Cardiac fibroblast (primary cell): ENCODE data around the gene PSKH1.

Experiments
- DNase-seq, 2 donors: peaks; one replicate each; pipeline versions ENCODE4 v3.0.0 to v3.0.0-alpha.2; 2010; ENCODE audit warnings: low read depth in 2 of 2
- H3K4me3 ChIP-seq, 2 donors: replicated peaks in 1 of 2; 1 replicate in 1 of 2; 2 replicates in 1 of 2; pipeline ENCODE4 v1.5.1; 2011; ENCODE audit warnings: low read depth in 2 of 2, low read length in 2 of 2, mild to moderate bottlenecking in 2 of 2, moderate library complexity in 1 of 2
- CTCF ChIP-seq: IDR thresholded peaks from one replicate; pipeline ENCODE4 v1.5.1; 2011; ENCODE audit warnings: low read depth, mild to moderate bottlenecking, low read length, inconsistent platforms

The PSKH1 gene

GRCh38 chr16:67868290-67868689 lies 24.8 kb upstream of the PSKH1 start:
- no peak overlapping the region for H3K4me3 ChIP-seq
- DNase-seq, result no peak
- TF ChIP-seq CTCF, result no peak

- TF ChIP-seq CTCF, result no peak
- no peak overlapping the region for H3K4me3 ChIP-seq
- DNase-seq, result no peak
Measured at GRCh38 chr16:67869653-67870052, 23.4 kb upstream of the PSKH1 start.

GRCh38 chr16:67871256-67871655 lies 21.8 kb upstream of the PSKH1 start:
- TF ChIP-seq CTCF, result no peak
- no peak for DNase-seq
- H3K4me3 ChIP-seq, result no peak overlapping the region

GRCh38 chr16:67872131-67872630 lies 20.9 kb upstream of the PSKH1 start:
- no peak for TF ChIP-seq CTCF
- no peak overlapping the region for H3K4me3 ChIP-seq
- DNase-seq, result no peak

- H3K4me3 ChIP-seq, result peak within 1 kb of the TSS; percentile 91 to 93
- TF ChIP-seq CTCF, result no peak
- DNase-seq, result peak; percentile 83
Measured at GRCh38 chr16:67872631-67873434, 20.2 kb upstream of the PSKH1 start, which contains the start of gene EDC4. Gene EDC4, plus strand, starts transcription at chr16:67873052. Its CDS starts 210 bp downstream, at chr16:67873262.

GRCh38 chr16:67873435-67874370 lies 19.4 kb upstream of the PSKH1 start:
- peak; percentile 16 to 24 for DNase-seq
- TF ChIP-seq CTCF, result no peak
- H3K4me3 ChIP-seq, result peak overlapping the region; percentile 91 to 93
